A549 (cell line): ENCODE measurements around the gene OBSCN.

Experiments used
- BCL3 ChIP-seq: fragments of >200 bp; sonication (Bioruptor Twin); formaldehyde crosslinking; IDR thresholded peaks from 3 replicates; pipeline ENCODE4 v1.6.1; 2016
- CTCF ChIP-seq: fragments of >200 bp; sonication (Bioruptor Twin); formaldehyde crosslinking; IDR thresholded peaks from 3 replicates; pipeline ENCODE4 v1.5.1; 2016
- E2F6 ChIP-seq: IDR thresholded peaks from 2 replicates; pipeline ENCODE4 v1.6.1; 2012; ENCODE audit warnings: low read depth, borderline replicate concordance
- ESRRA ChIP-seq: fragments of 150-350 bp; IDR thresholded peaks from 2 replicates; pipeline ENCODE4 v1.6.1; 2014; ENCODE audit warnings: mild to moderate bottlenecking, low read length, borderline replicate concordance
- HEYL ChIP-seq: fragments of 250-450 bp; sonication (Bioruptor Pico); IDR thresholded peaks from 2 replicates; pipeline ENCODE4 v1.8.0; 2021; ENCODE audit warnings: mild to moderate bottlenecking, moderate library complexity
- MAX ChIP-seq: IDR thresholded peaks from 2 replicates; pipeline ENCODE4 v1.6.1; 2012

GRCh38 chr1:228161362-228161761 is 46.5 kb upstream of the OBSCN start:
- TF ChIP-seq CTCF (no peak), ESRRA (no peak), E2F6 (no peak), BCL3 (no peak), MAX (no peak), HEYL (CRISPR knock-in tag) (no peak)
